Stimulated activated CD4-positive, alpha-beta T cell treated with anti-CD3 and anti-CD28 coated beads, Interleukin-4, amount 100 ng/mL, for 1 hour (primary cell): Measurements from ENCODE around the gene BHLHA15.
A peak's percentile ranks its signal among the peaks of the same experiment; 100 is the strongest.

Source experiments
- DNase-seq: peaks from one replicate; pipeline ENCODE4 v3.0.0-alpha.2; 2020

The BHLHA15 gene

DNA sequence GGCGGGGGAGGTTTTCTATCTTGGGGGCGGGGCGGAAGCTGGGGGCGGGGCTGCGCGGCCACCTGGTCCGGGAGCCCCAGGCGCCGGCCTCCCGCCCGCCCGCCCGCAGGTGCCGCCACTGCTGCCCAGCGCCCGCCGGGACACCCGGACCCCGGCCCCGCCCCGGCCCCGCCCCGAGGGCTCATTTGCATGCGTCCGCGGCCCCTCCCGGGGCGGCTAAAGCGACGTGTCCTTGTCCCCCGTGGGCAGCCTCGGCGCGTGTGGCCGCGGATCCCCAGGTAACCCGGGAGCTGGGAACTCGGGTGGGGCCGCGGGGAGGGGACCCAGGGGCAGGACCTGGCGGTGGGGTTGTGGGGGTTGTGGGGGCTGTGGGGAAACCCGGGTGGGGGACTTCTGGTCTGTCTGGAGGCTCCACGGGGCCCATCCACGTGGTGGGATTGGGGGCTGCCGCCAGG, at the start of gene BHLHA15:
BHLHA15 (plus strand) TSS at position 219 of the 455 bp plus-strand sequence. CDS start 871 bp downstream, outside the sequence.
- peak; percentile 39 for DNase-seq

DNA sequence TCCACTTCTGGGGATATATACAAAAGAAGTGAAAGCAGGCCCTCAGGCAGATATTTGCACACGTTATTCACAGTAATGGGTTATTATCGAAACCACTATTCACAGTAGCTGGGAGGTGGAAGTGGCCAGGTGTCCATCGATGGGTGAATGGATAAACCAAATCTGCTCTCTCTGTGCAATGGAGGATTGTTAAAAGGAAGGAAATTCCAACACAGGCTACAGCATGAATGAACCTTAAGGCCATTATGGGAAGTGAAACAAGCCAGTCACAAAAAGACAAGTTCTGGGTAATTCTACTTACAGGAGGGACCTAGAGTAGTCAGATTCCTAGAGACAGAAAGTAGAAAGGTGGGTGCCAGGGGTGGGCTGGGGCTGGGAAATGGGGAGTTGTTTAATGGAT, 48.5 kb upstream of the BHLHA15 start:
- DNase-seq = no peak

DNA sequence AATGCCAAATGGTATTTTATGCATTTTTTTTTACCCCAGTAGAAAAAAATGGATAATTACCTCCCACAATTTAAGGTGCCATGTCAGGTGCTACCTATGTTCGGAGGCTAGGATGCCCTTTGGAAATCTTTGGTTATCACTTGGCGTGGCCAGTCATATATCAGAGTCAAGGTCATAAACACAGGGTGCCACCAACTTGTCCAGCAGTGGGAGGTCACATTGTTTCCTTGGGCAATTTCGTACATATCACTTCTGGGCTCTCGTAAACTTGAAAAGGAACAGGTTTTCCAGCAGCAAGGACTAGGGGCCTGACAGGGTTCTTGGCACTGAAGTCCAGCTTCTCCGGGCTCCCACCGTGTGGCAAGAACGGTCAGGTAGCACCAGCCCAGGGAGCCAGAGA, 48.0 kb upstream of the BHLHA15 start:
- no peak for DNase-seq

DNA sequence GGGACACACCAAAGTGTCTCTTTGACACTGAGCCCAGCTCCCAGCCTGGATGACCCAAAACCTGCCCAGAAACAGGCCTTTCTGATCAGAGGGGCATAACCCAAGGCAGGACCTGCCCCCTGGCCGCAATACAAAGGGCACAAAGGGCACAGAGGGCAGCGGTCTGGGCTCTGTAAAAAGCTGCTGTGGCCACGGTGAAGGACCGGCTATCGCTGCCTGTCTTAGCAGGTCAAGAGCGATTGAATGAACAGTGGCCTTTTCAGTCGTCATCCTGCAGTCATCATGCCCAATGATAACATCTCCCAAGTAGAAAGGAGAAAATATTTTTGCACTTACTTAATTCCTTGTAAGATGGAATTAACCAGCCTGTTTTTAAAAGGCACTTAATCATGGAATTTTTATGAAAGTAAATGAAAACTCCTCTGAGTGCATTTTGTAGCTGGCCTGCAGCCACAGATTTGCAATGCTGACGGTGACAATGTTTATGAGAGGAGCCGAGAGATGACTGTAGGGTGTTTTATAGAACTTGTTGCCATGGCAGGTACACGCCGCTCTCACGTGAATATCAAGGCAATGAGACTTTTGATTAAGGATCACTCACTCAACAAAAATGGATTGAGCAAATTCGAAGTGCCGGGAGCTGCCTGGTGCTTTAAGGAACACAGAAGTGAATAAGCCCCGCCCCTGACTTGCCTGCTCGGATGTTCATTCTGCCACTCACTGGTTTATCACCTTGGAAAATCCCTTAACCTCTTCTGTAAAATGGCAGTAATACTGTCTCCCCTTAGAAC, 47.3 kb upstream of the BHLHA15 start:
- DNase-seq = no peak

DNA sequence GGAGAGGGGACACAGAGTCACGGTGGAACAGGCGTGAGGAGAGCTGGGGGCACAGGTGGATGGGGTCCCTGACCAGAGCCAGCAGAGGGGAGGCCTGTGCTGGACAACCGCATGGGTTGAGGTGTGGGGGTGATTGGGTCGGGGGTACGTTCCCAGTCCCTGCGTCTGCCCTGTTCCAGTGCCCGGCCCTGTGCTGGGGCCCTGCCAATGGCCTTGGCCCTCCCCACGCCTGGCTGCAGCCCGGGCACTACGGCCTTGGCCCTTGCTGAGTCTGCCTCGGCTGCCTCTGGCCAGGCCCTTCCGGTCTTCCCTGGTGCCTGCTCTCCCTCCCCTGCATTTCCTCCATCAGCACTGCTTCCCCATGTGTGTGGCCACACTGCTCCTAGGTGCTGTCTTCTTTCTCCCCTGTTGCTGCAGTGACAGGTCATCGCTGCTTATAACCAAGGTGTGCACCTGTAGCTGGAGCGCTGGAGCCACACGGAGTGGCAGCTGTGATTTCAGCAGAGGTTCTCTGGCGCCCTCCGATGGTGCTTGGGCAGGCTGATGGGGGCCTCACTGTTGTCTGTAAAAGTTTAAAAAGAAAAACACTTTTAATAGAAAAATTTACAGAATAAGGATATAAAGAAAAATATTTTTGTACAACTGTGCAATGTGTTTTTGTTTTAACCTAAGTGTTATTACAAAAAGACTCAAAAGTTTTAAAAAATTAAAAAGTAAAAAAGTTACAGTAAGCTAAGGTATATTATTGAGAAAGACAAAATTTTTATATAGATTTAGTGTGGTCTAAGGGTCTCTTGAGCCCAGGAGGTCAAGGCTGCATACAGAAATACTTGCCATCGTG, 45.2 kb upstream of the BHLHA15 start:
- peak; percentile 57 for DNase-seq

DNA sequence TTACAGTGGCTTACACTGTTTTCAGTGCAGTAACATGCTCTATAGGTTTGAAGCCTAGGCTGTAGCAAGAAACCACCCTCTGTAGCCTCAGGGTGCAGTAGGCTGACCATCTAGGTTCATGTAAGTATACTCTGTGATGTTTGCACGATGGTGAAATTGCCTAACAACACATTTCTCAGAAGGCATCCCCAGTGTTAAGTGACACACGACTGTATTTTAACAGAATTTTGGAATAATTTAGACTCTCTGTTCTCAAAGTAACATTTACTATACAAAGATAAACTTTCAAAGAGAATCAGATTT, 44.6 kb upstream of the BHLHA15 start:
- no peak for DNase-seq

DNA sequence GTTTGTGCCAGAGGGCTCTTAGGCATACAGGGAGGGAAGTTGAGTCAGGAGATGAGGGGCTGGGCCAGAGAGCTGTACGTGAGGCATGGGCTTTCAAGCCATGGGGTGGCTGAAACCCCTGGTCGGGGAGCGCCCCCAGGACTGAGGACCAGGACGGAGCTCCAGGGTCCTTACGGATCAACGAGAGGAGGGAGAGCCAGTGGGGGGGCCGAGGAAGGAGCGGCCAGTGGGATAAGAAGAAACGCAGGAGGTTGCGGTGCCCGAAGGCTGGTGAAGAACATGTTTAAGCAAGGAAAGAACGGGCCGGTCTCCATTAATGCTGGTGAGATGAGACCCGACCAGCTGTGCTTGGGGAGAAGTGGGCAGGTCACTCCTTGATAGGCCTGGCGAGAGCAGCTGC, 43.6 kb upstream of the BHLHA15 start:
- DNase-seq = no peak

DNA sequence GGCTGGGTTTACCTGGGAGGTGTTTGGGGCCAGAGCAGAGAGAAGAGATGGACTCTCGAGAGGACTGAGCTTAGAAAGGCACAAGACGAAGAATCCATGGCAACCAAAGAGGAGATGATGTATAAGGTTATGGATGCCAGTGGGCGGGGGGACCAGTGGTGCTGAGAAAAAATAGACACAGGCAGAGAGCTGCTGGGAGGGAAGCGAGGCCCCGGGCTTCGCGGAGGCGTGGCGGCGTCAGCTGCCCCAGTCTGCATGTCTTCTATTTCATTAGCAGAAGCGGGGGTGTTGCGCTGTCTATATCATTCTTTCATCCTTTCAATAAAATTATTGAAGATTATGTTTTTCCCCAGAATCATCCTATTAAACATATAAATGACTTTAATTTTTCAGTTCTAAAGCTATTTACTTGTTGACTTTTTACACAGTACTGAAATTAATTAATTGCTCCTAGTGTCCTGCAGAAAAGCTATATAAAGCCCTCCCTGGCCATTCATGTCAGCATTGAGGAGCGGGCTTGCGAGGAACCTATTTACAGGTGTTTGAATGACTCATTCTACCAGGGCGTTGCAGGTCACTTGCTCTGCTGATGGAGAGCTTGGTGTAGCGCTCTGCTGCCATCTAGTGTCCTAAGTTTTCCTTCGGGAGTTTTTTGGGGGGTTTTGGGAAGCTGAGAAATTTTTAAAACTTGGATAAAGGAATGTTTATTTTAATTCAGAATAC, 42.9 kb upstream of the BHLHA15 start:
- peak; percentile 51 for DNase-seq

DNA sequence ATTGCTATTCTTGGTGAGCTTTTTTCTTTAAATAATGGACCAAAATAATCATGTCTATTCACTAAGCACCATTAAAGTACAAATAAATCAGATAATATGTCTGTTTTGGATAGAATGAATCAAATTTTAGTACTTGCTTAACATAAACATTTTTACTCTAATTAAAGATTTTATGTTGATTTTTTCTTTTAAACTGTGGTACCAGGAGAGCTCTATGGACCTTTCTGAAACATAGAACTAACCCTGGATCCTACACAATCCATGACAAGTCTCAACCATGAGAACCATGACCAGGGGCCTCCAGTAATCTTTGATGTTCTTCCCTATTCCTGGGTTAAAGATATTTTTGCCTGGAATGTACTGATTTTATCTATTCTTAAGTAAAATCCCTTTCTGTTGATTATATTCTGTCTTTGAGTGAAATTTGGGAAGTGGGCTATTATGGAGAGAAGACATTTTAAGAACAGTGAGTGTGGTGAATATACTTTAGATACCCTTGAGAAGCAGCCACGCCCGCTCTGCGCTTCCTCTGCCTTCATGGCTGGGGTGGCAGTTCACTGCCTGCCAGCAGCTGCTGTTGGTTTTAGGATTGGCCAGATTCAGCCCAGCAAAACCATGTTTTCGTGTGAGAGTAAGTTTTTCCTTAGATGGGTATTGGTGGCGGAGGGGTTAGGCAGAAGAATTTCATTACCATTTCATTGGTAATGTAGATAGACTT, 42.2 kb upstream of the BHLHA15 start:
- no peak for DNase-seq

DNA sequence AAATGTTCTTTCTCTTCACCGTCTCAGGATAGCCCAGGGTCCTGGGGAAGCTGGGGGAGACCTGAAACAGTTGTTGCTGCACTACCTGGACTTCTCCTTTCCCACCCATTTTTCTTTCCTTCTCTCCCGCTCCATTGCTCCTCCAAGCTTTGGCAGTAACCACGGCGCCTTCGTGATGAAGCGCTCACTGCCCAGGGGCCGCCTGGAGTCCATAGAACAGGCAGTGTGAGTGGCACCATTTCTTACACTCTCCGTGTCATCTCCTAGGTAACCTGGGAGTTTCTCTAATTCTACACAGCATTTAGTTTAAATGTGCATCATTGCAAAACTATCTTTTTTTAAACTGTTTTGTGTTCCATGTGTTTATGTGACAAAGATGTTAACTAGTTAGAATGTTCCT, 40.3 kb upstream of the BHLHA15 start:
- DNase-seq = no peak

DNA sequence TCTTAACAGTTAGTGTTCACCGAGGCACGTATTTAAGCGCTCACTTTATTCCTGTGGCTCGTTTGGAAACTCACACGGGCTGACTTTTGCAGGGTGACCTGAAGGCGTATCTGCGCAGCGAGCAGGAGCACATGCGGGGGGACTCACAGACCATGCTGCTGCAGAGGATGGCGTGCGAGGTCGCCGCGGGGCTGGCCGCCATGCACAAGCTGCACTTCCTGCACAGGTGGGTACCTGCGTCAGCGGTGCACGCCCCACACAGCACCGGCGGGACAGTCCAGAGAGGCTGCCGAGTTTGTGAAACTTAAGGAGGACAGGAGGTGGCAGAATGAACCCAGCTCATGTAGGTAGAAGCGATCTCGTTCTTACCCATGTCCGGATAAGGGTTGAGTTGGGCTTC, 39.8 kb upstream of the BHLHA15 start:
- DNase-seq = no peak

DNA sequence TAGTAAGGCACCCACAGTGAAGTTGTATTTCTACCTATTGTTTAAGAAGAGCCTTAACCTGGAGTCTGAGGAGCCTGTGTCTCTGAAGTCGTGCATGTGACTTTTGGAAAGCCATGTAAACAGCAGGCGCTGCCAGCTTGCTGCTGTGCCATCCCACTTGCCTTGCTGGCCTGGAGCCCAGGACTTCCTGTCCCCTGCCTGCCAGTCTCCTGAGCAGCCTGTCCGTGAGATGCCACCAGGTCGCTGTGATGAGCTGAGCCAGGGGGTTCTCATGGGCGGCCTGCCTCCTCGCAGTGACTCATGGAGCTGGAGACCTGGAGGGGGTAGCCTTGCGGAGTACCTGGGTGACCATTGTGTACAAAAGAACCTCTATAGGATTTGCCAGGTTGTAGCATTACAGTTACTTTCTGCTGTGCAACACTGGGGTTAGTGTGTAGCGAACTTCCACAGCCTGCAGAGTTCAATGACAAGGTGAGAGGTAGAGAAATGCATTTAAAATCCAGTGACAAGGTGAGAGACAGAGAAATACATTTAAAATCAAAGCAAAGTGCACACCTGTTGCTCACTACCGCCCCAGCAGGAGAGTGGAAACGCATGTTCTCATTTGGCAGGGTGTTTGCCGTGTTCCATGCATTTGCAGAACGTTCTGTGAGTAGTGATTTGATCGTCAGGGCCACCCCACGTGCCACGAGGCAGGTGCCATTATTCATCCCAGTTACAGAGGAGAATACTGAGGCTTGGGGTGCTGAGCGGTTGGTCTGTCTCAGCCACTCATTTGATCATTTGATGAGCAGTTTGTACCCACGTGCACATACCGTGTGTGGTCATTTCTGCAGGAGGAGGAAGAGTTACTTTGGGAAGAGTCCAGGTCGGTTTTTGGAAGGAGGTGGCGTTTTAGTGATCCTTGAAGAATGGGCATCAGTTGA, 36.6 kb upstream of the BHLHA15 start:
- DNase-seq = no peak

DNA sequence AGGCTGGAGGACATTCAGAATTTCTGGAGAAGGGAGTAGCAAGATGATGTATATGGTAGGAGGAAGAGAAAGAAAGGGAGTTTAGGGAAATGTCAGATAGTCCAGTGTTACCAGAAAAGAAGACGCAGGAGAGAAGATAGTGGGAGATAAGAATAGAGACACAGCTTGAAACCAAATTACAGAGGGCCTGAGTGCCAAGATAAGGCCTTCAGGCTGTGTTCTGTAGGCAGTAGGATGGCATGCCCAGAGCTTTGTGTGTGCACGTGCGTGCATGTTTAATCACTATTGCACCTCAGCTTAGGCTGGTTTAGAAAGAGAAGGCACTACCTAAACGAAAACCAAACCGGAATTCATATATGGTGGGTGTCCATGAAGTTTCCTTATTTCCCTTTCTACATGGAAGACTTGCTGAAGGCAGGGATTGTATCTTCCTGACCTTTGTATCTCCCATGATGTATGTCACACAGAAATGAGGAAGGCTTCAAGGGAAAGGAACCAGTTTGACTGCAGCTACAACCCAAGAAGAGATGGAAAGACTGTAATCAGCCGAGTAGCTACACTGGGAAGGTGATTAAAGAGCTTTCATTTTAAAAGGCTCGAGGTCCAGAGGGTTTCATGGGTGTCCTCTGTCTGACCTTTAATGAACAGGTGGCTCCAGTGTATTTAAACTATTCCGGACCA, 35.8 kb upstream of the BHLHA15 start:
- DNase-seq = no peak

DNA sequence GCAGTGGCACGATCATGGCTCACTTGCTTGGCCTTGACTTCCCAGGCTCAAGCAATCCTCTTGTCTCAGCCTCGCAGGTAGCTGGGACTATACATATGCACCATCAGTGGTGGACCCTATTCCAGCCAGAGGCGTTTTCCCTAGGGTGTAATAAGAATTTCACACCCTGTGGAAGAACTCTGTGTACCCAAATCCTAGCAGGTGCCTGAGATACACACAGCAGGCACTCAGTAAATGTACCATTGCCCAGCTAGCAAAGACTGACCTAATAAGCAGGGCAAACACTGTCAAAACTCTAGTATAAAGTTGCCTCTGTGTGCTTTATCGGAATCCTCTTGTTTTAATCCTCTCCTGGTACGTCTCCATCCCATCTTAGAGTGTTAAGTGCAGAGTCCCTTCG, 33.7 kb upstream of the BHLHA15 start:
- no peak for DNase-seq

DNA sequence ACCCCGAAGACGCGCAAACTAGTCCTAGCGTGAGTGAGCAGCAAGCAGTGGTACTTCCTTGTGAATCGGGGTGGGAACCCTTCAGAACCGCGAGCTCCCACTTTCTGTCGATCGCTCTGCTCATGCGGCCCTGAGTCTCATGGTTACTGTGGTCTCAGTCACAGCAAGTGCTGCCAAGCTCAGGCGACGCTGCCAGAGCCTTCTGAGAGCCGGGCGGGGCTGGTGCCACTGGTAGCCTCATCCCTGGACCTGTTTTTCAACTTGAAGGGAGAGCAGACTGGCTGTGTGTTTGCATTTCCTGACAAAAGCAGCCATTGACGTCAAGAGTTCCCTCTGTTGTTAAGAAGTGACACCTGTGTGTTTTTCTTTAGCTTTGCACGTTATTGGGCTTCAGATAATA, 32.9 kb upstream of the BHLHA15 start:
- no peak for DNase-seq

DNA sequence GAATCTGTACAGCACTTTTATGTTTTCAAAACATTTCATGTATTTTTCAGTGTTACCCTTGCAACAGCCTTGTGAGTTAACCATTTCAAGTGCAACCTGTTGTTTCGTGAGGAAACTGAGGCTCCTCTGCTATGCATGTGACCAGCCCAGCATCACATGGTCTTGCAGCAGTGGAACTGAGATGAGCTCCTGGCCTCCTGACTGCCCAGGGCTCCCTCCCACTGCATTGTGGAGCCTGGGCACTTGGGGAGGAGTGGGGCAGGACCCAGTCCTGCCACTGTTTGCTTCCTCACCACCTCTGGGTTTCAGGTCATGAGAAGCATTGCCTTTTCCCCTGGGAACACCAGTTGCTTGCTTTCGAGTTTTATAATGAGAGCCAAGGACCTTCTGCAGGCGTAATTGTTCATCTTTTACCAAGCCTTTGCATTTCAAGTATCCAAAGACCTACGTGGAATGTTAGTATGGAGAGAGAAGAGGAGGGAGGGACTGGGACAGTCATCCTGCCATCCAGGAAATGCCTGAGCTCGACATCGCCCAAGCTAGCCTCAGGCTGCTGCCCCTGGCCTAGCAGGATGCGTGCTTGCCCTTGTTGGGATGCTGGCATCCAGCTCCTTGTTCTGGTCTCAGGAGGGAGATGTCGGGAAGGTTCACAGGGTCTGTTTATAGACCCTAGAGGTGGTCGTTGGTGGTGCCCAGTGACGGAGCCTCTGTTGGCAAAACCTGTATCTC, 32.3 kb upstream of the BHLHA15 start:
- DNase-seq = no peak

DNA sequence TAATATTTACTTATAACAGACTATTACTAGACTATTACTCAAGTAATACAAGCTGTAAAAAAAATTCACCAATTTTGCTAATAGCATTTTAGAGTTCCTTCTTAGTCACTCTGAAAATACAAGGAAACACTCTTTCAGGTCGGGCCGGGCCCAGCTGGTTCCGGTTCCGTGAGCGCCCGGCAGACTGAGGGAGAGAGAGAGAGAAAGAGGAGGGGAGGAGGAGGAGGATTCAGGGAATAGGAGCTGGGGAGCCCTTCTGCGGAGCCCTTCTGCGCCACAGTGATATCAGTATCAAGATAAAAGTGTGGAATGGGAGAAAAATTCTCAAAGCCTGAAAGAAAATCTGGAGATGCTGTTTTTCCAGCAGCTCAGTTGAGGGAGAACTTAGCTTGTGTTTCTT, 30.5 kb upstream of the BHLHA15 start:
- no peak for DNase-seq

DNA sequence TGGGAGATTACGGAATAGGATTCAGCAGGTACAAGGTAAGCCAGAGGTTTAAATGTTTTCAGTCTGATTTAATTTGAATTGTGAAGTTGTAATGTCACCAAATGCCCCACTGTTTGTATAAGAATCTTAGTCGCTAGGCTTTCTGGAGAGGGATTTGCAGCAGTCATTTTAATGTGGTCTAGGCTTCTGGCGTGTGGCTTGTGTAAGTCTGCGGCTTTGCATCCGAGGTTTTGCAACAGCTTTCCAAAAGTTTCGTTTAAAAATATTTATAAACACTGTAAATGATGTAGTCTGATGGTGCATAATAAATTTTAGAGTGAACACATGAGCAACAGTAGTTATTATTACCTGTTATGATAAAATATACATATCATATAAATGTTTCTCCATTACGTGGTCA, 26.1 kb upstream of the BHLHA15 start:
- no peak for DNase-seq

DNA sequence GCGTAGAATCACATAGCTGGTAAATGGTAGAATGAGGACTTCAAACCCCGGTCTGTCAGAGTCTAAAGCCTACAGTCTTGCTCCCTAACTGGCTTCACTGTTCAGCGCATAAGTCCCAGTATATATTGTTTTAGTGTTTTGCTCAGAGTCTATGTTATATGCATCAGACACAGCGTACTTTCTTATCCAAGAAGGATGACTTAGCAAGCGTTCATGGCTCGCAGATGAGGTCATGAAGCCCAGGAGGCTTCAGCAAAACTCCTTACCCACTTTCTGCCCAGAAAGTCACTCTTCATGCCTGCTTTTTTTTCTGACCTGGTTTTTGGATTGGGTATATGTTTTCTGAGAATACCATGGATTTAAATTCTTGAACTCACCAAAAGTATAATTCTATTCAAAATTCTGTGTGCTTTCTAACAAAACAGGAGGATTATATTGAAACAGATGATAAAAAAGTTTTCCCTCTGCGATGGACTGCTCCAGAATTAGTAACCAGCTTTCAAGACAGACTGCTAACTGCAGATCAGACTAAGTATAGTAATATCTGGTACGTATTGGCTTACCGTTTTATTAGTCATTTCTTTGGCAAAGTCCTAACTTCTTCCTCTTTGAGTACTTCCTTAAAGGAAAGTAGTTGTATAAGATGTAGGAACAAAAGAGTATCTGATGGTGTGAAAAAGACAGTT, 24.6 kb upstream of the BHLHA15 start:
- no peak for DNase-seq

DNA sequence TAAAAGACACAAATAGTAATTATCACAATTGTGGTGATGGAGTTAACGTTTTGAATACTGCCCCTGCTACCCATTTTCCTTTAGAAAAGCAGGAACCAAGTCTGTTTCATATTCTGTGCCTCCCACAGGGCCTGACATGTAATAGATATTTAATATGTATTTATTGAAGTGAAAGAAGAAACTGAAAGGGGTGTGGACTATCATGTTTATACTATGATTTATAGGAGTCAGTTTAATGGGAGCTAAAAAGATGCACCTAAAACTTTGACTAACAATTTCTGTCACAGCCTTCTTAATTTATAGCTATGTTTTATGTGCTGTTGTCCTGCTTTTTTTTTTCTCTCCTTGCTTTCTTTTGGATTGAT, 24.1 kb upstream of the BHLHA15 start:
- no peak for DNase-seq
